Cardiac muscle cell (in vitro differentiated cells and primary cell): ENCODE data around the gene FOXP3. TPM values are rescaled to one million over a fixed set of nuclear protein-coding genes. Genes with fewer than 3 reads are reported as not detected.

Experiments used
- DNase-seq, 2 donors: peaks; one replicate each; pipeline versions ENCODE4 v3.0.0 to v3.0.0-alpha.2; 2010 to 2017; ENCODE audit warnings: low read depth in 1 of 2, low spot score in 1 of 2
- H3K27ac ChIP-seq: fragments of 200-600 bp; sonication (generic); 2 replicates; pipeline ENCODE4 v1.5.1; 2016
- H3K27me3 ChIP-seq: fragments of 200-600 bp; sonication (generic); 2 replicates; pipeline ENCODE4 v1.6.0; 2016; ENCODE audit warnings: control low read depth
- H3K36me3 ChIP-seq: fragments of 200-600 bp; sonication (generic); 2 replicates; pipeline ENCODE4 v1.5.1; 2016; ENCODE audit warnings: control low read depth
- H3K4me1 ChIP-seq: fragments of 200-600 bp; sonication (generic); 2 replicates; pipeline ENCODE4 v1.8.1; 2017; ENCODE audit warnings: low read depth, mild to moderate bottlenecking, mixed run types
- H3K4me3 ChIP-seq: fragments of 200-600 bp; sonication (generic); 2 replicates; pipeline ENCODE4 v1.5.1; 2016; ENCODE audit warnings: mild to moderate bottlenecking
- H3K9me3 ChIP-seq: fragments of 200-600 bp; sonication (generic); 2 replicates; pipeline ENCODE4 v1.5.1; 2017; ENCODE audit warnings: low read depth, mild to moderate bottlenecking, control low read depth
- polyA plus RNA-seq: library from polyadenylated mRNA; unstranded; fragments of >200 nt; fragmentation: Nextera tagmentation; extraction: Ambion mirVana; gene quantifications from 2 replicates; pipeline ENCODE4 v1.2.1, GENCODE V29; 2016
- total RNA-seq: library from RNA; depleted of rRNA; stranded (reverse); fragments of >200 nt; gene quantifications from 2 replicates; pipeline ENCODE4 v1.2.3, GENCODE V29; 2016
- TF ChIP-seq, protein P1 (sequence below): IDR thresholded peaks from 2 replicates; pipeline ENCODE4 v1.5.1; 2012; ENCODE audit warnings: low read depth, mild to moderate bottlenecking, low read length

Gene FOXP3
- total and polyA plus RNA-seq, 2 experiments from 2014 or later: 0.18 to 0.59 TPM

DNA sequence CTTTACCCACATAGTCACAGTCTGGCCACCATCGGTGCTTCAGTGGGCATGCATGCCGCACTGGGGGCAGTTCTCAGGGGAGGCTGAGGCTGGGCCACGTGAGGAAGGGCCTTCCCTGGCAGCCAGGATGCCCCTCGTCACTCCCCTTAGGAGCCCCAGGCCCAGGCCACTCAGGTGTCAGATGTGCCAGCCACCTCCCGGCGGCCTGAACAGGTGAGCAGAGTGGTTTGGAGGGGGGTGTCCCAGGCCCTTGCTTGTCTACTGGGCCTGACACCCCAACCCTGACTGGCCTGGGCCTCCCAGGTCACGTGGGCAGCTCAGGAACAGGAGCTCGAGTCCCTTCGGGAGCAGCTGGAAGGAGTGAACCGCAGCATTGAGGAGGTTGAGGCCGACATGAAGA is 17.2 kb downstream of the FOXP3 start:
- no peaks in the 10 kb centered on the region for H3K4me1 ChIP-seq
- H3K36me3 ChIP-seq: no peaks in the 10 kb centered on the region
- H3K4me3 ChIP-seq: no peak overlapping the region
- H3K9me3 ChIP-seq: no peaks in the 10 kb centered on the region
- no peak for DNase-seq
- TF ChIP-seq, protein P1, sequence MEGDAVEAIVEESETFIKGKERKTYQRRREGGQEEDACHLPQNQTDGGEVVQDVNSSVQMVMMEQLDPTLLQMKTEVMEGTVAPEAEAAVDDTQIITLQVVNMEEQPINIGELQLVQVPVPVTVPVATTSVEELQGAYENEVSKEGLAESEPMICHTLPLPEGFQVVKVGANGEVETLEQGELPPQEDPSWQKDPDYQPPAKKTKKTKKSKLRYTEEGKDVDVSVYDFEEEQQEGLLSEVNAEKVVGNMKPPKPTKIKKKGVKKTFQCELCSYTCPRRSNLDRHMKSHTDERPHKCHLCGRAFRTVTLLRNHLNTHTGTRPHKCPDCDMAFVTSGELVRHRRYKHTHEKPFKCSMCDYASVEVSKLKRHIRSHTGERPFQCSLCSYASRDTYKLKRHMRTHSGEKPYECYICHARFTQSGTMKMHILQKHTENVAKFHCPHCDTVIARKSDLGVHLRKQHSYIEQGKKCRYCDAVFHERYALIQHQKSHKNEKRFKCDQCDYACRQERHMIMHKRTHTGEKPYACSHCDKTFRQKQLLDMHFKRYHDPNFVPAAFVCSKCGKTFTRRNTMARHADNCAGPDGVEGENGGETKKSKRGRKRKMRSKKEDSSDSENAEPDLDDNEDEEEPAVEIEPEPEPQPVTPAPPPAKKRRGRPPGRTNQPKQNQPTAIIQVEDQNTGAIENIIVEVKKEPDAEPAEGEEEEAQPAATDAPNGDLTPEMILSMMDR: no peak
- no peaks in the 10 kb centered on the region for H3K27me3 ChIP-seq
- H3K27ac ChIP-seq: no peak overlapping the region

DNA sequence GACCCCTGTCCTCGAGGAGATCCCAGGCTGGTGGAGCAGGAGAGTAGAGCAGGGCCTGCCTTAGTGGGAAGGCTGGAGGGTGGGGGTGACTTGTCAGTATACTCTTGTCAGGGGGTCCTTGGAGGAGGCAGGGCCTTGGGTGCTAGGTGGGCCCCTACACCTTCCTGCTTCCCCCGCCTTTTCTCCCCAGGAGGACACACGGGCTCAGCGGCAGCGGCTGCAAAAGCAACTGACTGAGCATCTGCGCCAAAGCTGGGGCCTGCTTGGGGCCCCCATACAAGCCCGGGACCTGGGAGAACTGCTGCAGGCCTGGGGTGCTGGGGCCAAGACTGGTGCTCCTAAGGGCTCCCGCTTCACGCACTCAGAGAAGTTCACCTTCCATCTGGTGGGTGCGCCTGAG is 18.0 kb downstream of the FOXP3 start:
- Histone ChIP-seq H3K9me3 (no peaks in the 10 kb centered on the region), H3K4me3 (no peak overlapping the region), H3K36me3 (no peaks in the 10 kb centered on the region), H3K27ac (no peak overlapping the region), H3K27me3 (no peaks in the 10 kb centered on the region), H3K4me1 (no peaks in the 10 kb centered on the region)
- TF ChIP-seq, protein P1: no peak
- DNase-seq: no peak

DNA sequence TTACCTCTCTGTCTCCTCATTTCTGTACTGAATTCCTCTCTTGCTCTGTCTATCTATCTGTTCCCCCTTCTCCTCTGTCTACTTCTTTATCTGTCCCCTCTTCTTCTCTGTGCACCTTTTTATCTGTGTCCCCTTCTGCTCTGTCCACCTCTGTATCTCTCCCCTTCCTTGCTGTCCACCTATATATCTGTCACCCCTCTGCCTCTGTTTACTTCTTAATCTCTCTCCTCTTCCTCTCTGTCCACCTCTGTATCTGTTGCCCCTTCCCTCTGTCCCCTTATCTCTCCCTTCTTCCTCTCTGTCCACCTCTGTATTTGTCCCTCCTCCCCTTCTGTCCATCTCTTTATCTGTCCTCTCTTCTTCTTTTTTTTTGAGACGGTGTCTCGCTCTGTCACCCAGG is 20.3 kb downstream of the FOXP3 start:
- TF ChIP-seq, protein P1: no peak
- Histone ChIP-seq H3K36me3 (no peaks in the 10 kb centered on the region), H3K9me3 (no peaks in the 10 kb centered on the region), H3K4me3 (no peak overlapping the region), H3K27me3 (no peaks in the 10 kb centered on the region), H3K27ac (no peak overlapping the region), H3K4me1 (no peaks in the 10 kb centered on the region)
- no peak for DNase-seq

DNA sequence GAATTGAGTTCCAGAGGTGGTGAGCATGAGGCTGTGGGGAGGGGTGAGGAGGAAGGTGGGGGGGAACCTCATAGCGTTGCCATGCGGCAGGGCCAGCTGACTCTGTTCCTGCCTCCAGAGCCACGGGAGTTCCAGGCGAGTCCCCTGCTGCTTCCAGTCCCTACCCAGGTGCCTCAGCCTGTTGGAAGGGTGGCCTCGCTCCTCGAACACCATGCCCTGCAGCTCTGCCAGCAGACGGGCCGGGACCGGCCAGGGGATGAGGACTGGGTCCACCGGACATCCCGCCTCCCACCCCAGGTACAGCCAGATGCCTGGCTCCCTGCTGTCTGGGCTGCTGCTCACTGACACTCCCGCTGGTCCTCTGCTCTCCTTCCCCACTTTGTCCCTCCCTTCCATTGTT is 21.3 kb downstream of the FOXP3 start:
- no peaks in the 10 kb centered on the region for H3K27me3 ChIP-seq
- no peaks in the 10 kb centered on the region for H3K36me3 ChIP-seq
- no peaks in the 10 kb centered on the region for H3K4me1 ChIP-seq
- TF ChIP-seq, protein P1: no peak
- no peak overlapping the region for H3K4me3 ChIP-seq
- no peak for DNase-seq
- H3K27ac ChIP-seq: no peak overlapping the region
- H3K9me3 ChIP-seq: no peaks in the 10 kb centered on the region

DNA sequence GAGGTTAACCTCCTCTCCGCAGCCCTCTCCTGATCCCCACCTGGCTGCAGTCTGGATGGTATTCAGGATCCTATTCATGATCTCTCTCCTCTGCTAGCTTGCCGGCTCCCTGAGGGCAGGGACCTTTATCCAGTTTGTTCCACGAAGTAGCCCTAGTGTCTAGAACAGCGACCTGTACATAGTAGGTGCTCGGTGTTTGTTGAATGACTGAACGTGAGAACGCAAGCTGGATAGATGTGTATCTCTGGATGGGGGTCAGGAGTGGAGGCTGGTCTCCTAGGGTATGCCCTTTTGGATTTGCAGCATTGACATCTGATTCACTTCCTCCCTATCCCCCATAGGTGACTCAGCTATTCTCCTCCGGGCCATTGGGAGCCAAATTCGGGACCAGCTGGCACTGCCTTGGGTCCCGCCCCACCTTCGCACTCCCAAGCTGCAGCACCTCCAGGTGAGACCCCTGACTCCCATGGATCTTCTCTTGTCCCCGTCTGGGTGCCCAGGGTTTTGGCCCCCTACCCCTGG is 21.9 kb downstream of the FOXP3 start:
- Histone ChIP-seq H3K27ac (no peak overlapping the region), H3K4me3 (no peak overlapping the region), H3K27me3 (no peaks in the 10 kb centered on the region), H3K4me1 (no peaks in the 10 kb centered on the region), H3K9me3 (no peaks in the 10 kb centered on the region), H3K36me3 (no peaks in the 10 kb centered on the region)
- no peak for DNase-seq
- TF ChIP-seq, protein P1: no peak

DNA sequence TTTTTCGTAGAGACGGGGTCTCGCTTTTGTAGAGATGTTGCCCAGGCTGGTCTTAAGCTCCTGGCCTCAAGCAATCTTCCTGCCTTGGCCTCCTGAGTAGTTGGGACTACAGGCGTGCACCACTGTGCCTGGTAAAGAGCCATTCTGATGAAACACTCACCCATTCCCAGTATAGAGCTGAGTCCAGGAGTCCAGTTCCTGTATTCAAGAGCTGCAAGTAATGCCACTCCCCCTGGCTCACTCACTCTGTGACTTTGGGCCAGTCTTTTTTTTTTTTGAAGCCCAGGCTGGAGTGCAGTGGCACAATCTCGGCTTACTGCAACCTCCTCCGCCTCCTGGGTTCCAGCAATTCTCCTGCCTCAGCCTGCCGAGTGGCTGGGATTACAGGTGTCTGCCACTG is 25.8 kb downstream of the FOXP3 start:
- no peaks in the 10 kb centered on the region for H3K4me1 ChIP-seq
- no peaks in the 10 kb centered on the region for H3K27me3 ChIP-seq
- DNase-seq: no peak
- H3K36me3 ChIP-seq: no peaks in the 10 kb centered on the region
- TF ChIP-seq, protein P1: no peak
- no peak overlapping the region for H3K4me3 ChIP-seq
- no peak overlapping the region for H3K27ac ChIP-seq
- H3K9me3 ChIP-seq: no peaks in the 10 kb centered on the region
